Limb (tissue), 2 donors: ENCODE measurements around the gene AMER2.

Source experiments
- DNase-seq, 2 donors: peaks; one replicate each; pipeline ENCODE4 v3.0.0-alpha.2; 2016; ENCODE audit errors: extremely low spot score in 2 of 2

AMER2 gene

DNA sequence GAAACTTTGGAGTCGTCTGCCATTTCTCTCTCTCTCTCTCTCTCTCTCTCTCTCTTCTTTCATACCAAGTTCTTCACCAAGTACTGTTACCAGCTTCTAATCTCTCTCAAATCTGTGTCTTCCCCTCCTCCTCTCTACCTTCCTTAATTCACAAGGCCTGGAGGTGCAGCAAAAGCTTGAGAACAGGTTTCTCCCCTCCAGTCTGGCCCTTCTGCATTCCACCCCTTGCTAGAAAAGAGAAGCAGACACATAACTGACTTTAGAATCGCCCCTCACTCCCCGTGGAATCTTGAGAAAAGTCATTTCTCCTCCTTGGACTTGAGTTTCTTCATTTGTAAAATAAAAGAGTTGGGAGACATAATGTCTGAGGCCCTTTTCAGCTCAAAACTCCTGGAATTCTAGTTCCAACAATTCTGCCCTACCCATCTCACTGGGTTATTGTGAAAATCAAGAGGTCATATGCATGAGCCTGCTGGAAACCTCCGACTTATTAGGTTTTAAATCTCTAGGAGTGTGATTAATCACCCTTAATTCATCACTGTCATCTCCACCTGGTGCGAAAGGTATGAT lies 20.4 kb downstream of the AMER2 start:
- no peak for DNase-seq

DNA sequence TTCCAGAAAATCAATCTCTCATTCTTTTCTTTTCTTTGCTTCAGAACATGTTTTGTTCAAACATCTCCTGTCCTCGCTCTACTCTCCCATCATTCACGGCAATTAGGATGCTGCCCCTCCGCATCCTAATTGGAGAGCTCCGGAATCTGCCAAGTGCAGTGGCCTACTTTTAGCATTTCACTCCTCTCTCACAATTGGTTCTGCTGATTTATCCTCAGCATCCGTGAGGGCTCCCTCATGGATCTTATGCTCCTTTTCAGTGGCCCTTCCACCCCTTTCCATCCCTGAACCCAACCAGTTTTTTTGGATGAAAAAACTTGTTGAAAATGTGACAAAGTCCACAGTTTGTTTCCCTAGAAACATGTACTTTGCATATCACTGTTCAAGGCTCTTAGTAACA lies 22.4 kb downstream of the AMER2 start:
- no peak for DNase-seq

DNA sequence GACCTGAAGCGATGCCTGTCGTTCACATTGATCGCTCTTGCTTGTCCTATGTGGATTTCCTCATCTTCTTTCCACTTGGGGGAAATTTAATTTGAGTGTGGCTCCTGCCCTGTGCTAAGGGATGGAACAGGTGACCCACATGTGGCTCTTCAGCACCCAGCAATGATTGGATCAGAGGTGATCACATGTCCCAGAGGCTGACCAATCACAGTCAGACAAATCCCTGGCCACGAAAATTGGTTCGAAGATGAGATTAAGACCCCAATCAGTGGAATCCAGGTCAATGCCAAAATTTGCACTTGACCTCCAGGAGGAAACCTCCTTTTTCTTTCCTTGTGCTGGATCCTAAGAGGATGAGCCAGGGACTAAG lies 23.7 kb downstream of the AMER2 start:
- no peak for DNase-seq

DNA sequence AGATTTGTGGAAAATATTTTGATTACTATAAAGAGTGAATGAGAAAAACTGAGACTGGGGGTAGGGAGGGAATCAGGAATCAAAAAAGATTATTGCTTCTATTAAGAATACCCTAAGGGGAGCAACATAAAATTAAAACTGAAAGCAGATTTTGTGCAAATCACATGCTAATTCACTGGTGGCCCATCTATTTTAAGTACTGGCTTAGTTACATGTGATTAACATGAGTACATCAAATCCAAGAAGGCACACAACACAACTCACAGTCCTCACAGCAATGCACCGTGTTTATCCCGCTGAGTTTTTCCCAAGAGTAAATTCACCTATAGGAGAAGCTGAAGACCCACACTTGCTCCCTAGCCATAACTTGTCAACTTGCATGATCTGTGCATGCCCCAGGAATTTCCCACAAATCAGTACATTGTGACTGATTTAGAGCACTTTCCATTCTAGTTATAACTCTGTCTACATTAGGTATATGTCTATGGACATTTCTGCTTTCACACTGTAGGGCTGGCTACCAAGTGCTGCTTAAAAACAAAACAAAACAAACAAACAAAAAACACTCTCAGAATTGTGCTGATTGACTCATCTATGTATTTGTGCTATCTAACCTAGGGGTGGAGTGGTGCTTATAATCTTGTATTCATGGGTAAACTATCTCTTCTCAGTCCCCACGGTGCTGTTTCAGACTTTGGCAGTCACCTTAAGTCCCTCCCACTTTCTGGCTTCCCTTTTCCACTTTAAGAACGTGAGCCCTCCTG lies 24.3 kb downstream of the AMER2 start:
- no peak for DNase-seq

DNA sequence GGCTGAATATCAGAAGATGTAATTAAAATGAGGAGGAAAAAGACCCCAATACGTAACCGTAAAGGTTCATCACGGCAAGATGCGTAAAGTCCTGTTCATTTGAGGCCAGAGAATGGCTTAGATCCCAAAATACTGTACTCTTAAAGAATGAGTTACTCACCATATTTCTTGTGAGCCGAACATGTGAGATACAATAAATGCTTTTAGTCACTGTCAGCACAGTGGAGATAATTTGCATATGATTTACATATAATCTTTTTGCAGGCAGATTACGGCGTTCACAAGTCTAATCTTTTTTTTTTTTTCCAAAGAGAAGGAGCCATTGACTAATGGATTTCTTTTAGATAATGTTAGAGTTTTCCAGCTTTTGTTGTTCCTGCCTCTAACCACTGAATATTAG lies 28.4 kb downstream of the AMER2 start:
- DNase-seq, result no peak

DNA sequence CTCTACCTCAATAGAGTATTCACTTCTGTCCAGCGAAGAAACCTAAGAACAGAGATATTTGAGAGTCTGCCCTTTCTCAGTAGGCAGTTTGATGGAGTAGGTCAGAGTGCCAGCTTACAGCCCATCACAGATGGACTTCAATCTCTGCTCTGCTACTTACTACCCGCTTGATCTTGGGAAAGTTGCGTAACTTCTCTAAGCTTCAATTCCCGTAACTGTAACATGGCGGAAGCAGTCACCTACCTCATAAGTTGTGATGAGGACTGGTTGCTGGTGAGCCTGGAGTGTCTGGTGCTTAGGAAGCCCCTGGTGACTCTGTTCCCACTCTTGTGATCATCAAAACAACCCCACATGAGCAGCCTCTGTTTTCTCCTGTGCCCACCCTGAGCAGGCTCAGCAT lies 31.0 kb downstream of the AMER2 start:
- no peak for DNase-seq

DNA sequence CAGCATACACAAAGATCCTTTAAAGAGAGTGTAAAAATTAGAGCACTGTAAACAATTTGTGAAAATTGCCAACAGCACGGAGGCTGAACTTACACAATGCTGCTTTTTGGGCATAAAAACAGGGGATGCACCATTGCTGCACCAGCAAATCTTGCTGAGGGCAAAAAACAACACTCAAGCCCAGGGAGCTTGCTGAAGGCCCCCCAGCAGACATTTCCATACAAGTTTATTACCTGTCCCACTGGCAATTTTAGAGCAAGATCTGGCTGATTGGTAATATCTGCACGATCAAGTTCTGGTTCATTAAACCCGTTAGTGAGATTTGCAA lies 34.3 kb downstream of the AMER2 start:
- DNase-seq, result no peak

DNA sequence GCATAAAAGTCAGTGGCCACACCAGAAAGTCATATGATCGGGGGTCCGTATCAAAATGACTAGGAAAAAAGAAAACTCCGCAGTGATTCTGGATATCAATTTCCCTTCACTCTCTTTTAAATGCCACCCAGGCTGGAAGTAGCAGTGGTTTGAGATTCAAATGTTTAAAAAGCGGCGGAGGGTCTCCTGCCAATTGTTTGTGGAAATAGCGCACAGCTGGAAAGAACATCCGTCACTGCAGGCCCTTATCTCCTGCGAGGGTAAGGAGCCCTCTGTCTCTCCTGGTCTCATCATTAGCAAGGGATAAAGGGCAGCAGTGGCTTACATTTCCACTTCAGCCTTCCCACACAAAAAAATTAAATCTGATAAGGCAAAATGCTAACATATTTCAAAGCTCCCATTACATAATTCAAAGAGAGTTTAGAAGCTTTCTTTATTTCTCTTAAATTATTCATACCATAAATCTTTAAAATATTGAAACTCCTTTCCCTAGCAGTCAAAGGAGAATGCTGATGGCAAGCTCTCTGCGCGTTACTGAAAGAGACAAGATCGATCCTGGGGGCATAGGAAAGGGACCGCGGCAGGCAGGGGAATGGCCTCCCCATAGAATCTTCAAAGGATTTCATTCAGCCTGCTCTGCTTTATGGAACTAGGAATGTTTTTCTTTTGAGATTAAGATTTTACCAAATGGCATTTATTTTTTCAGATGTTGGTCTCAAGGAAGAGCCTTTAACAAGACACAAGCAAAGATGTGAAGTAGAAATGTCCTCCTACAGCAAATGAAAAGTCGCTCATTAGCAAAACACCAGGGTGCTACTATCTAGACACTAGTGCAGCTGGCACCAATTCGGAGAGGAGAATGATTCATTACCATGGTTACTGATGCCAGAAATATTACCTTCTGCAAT lies 35.0 kb downstream of the AMER2 start:
- no peak for DNase-seq

DNA sequence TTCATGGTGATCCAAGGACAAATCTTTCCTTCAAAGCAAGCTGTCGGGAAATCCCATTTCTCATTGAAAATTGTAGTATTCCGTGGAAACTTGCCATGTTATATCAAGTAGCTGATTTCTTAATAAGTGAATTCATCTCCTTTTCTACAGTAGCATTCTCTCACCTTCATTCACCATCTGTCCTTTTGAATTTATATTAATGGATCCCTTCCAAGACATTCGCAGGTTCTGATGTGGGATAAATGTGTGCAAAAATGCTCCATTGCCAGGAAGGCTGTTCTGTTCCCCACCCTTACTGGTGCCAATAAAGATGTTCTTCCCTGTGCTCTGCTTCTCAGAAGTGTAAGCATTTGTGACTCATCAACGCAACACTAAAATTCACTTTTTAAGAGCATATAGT lies 36.2 kb downstream of the AMER2 start:
- no peak for DNase-seq

DNA sequence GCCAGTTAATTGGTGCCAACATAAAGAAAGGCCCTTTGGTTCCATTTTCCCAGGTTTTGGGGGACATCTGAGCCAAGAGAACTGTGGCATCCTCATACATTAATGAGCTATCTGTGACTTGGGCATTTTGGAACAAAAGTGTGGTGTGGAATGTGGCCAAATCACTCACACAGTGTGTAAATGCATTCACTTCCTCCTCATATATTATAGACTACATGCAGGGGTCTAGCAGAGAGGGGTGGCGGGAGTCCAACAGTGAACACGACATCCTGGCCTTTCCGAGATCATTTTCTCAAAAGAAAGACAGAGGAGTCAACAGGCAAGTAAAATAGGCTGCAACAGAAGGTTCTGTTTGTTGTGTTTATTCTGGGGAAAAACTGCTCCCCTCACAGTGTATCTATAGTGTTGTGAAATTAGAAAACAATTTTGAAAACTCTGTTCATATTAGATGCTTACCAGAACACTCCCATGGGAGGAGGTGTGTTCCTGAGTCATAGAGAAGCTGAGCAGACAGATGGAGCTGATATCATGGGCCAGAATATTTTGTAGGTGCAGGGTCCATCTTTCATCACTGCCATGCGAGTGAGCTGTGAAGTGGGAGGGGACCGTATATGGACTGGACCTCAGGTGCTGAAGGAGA lies 39.2 kb downstream of the AMER2 start:
- DNase-seq, result no peak

DNA sequence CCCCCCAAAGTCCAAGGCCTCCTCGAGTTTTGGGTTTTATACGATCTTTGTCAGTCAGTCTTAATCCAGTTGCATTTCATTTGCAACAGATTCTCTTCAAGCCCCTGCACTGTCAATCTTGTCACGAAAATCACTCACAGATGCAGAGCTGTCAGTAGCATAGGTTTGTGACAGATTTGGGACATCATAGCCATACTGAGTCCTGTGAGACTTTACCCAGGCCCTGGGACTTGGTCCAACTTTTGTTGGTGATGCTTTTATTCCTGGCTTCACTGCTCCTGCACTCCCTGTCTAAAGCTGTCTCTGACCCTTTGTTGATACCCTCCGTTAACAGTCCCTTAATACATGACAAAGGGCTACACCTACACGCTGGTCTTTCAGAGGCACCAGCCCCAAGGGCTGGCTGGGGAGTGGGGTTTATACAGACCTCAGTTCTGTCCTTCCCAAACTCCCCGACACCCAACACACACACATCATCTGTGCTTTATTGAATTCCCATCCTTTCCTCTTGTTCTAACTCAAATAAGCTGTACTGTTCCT lies 40.1 kb downstream of the AMER2 start:
- DNase-seq, result no peak

DNA sequence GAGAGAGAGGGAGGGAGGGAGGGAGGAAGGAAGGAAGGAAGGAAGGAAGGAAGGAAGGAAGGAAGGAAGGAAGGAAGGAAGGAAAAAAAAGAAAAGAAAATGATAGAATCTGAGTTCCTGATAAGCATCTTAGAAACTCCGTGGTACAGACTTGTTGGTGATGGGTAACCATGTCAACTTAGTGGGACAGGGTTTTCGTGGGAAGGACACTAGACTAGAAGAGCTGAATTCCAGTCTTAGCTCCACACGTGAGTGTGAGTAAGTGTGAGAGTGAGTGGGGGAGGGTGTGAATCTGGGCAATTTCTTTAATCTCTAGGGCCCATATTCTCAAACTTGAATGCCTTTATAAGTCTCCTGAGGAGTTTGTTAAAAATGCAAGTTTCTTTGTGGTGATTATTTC lies 41.1 kb downstream of the AMER2 start:
- no peak for DNase-seq

DNA sequence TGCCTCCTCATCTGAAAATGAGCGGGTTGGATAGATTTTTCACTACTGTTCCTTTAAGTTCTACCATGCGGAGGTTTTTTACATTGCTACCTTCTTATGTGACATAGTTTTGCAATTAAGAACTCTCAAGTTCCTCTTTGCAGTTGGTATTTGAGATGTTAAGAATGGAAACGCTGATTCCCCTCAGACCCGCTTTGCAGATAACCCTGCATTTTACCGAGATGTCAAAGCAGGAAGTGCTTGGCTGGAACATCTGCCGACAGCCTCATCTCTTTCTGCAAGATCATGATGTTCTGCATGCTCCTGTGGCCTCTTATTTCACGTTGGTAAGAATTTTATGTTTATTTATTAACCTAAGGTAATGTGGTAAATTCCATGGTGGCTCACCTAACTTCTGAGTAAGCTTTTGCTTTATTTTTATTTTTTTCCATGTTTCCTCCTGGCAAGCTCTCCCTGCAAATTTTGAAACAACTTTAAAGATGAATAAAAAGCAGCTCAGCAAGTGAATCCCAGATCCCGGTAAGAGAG lies 53.6 kb downstream of the AMER2 start:
- DNase-seq, result no peak

DNA sequence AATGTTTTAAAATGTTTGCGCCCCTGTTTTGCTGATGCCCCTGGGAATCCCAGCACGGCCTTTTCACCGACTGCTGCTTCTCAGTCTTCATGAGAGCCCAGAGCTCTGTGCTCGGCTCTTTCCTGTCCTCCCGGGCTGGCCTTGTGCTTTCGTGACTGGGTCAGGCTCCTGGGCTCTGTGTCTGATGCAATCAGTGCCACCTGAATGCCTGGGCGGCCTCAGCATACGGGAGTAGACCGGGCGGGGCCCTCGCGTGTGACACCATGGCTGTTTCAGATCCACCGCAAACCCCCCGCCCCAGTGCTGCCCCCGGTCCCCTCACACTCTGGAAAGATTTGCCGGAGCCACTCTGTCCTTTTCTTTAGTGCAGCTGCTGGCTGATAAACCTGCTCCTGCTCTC lies 54.8 kb downstream of the AMER2 start:
- no peak for DNase-seq

DNA sequence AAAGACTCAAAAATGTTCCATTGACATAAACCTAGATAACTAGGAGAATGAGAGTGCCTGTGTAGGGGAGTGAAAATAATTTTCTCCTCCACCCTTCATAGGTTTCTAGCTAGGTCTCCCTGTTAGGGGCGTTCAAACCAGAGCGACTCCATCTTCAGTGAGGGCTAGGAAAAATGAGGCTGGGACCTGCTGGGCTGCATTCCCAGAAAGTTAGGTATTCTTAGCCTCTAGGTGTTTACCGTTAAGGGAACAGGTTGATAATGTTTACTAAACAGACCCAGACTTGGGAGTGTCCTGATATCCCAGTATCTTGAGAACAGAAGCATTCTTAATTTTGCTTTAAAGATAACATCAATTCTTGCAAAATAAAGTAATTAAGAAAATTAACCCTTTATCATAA lies 56.0 kb downstream of the AMER2 start:
- DNase-seq, result no peak

DNA sequence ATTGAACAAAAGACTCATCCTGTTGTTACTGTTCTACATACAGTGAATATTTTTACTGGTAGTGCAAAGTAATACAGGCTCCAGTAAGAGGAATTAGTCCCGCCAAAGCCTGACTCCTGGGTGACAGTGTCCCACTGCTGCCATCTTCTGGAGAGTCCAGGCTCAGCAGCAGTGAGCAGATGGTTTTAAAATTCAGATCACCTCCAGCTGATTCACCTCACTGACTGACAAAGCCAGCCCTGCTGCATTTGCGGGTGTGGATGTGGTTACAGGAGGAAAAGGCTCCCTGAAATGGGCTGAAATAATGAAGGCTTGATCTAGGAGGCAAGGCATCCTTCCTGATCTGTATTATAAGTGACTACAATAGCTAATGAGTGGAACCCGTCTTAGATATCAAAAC lies 57.9 kb downstream of the AMER2 start:
- peak; percentile 77 to 88 for DNase-seq

DNA sequence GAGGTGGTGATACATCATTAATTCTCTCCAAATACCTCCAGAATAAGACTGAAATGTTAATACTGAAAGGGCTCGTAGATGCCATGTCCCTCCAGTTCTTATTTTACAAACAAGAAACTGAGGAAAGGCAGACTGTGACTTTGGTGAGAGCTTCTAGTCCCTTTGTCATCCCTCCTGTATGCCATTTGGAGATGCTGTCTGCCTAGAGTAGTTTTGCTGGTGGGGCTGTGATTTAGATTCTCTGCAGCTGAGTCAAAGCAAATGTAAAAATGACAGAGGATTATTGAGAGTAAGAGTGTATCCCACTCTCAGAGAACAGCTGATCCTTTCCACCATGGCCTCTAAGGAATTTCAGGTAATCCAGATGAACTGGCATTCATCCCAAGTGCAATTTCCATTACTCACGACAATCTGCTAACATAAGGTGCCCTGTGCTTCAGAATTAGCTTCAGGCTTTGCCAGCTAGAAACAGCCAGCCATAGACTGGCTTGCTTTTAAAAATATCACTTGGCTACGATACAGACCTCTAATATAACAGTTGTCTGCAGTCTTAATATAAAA lies 59.3 kb downstream of the AMER2 start:
- DNase-seq, result no peak
